ENCODE measurements around the gene CACNA1I. TPM values are rescaled to one million over a fixed set of nuclear protein-coding genes. Genes with fewer than 3 reads are reported as not detected.

CACNA1I gene
- total RNA-seq, 1 experiment from 2014 or later = 0.02 TPM

DNA sequence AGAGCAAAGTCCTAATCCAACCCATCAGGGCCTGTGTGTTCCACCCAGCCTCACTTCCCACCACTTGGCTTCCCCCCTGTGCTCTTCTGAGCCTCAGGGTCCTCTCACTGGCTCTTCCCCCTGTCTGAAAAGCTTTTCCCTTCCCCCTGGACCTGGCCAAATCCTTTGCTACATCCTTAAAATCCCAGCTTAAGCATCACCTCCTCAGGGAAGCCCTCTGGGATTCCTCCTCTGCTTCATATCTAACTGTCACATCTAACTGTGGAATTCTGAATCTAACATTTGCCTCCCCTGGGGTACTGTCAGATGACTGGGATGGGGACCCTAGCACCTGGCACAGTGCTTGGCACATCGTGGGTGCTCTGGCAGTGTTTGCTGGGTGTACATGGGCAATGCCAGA, 985 bp downstream of the CACNA1I start:
- Histone ChIP-seq H3K36me3 (no peaks in the 10 kb centered on the region), H3K4me1 (no peaks in the 10 kb centered on the region)
- DNase-seq = no peak

DNA sequence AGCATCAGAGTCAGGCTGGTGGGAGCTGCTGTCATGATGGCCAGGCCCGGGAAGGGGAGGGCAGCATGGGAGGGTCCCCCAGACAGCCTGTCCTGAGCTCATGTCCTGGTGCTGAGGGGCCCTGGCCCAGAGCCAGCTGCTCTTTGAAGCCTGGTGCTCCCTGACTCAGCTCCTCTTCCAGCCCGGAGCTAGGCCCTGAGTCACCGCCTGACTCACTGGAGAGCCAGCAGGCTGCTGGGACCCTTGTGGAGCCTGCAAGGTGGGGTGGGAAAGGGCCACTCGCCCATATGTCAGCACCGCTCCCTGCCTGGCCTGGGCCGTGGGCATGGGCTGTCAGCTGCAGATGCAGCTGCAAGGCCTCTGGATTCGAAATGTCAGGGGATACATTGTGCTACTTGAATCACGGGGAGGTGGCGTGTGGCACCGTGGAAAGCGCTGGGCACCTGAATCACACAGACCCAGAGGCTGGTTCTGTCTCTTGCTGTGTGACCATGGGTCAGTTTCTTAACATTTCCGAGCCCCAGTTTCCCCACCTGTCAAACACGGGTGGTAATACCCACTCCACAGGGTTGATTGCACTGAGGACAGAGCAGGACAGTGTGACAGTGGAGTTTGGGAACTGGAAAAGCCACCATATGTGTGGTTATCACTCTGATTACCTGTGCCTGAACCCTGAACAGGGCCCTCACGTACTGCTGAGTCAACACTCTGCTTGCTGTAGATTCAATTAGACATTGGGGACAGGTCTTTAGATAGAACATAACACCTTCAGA, 4.4 kb downstream of the CACNA1I start:
- DNase-seq = peak; percentile 20 to 45
- no peaks in the 10 kb centered on the region for H3K4me1 ChIP-seq
- H3K36me3 ChIP-seq = no peaks in the 10 kb centered on the region
- H3K4me3 ChIP-seq = no peak overlapping the region
- no peaks in the 10 kb centered on the region for H3K27me3 ChIP-seq
- H3K9me3 ChIP-seq (replicated peaks) = no peaks in the 10 kb centered on the region
- no peak overlapping the region for H3K27ac ChIP-seq

More for the DNA sequence above, 985 bp downstream of the CACNA1I start:
- Histone ChIP-seq H3K27ac (no peak overlapping the region), H3K4me3 (no peak overlapping the region), H3K27me3 (no peaks in the 10 kb centered on the region), H3K9me3 (replicated peaks) (no peaks in the 10 kb centered on the region)

DNA sequence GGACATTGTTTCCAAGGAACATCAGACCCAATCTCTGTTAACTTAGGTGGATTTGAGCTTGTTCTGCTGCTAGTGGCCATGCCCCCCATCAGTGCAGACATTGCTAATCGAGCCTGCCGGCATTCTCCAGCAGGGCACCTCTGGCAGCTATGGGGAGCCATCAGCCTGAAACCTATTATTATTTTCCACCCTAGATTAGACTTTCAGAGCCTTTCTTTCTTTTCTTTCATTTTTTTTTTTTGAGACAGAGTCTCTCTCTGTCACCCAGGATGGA, 4.9 kb downstream of the CACNA1I start:
- Histone ChIP-seq H3K4me3 (no peak overlapping the region), H3K27me3 (no peaks in the 10 kb centered on the region), H3K9me3 (replicated peaks) (no peaks in the 10 kb centered on the region), H3K27ac (no peak overlapping the region), H3K4me1 (no peaks in the 10 kb centered on the region), H3K36me3 (no peaks in the 10 kb centered on the region)
- no peak for DNase-seq

DNA sequence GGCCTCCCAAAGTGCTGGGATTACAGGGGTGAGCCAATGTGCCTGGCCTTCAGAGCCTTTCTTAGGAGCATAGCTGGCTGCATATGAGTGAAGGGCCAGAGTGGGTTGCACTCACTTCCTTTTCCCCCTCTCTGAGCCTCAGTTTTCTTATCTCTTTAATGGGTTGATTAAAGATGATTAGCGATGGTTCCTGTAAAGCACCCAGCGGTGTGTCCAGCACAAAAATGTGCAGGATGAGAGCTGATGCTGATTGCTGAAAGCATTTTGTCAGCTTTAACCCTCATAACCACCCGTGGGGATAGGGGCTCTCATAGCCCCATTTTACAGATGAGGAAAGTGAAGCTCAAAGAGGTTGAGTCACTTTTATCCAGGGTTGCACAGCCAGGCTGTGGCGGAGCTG, 5.5 kb downstream of the CACNA1I start:
- no peaks in the 10 kb centered on the region for H3K9me3 ChIP-seq (replicated peaks)
- H3K36me3 ChIP-seq = no peaks in the 10 kb centered on the region
- DNase-seq = no peak
- H3K27me3 ChIP-seq = no peaks in the 10 kb centered on the region
- no peak overlapping the region for H3K4me3 ChIP-seq
- H3K4me1 ChIP-seq = no peaks in the 10 kb centered on the region
- no peak overlapping the region for H3K27ac ChIP-seq

DNA sequence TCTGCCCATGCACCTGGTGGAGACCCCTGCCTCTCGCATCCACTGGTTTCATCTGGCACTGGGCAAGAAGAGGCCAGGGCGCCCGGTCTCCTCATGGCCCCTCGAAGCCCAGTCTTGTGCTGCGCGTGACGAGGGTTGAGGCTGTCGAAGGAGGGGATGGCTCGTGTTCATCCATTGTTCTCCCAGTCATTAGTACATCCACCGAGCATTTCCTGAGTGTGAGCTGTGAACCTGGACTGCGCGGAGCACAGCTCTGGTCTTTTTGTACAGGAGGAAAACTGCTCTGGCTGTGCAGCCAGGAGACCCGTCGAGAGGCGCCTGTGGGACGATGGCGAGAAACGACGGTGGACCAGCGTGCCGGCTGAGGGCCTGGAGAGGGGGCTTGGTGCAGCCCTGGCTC, 6.8 kb downstream of the CACNA1I start:
- no peak for DNase-seq
- Histone ChIP-seq H3K36me3 (no peaks in the 10 kb centered on the region), H3K27ac (no peak overlapping the region), H3K4me3 (no peak overlapping the region), H3K27me3 (no peaks in the 10 kb centered on the region), H3K9me3 (replicated peaks) (no peaks in the 10 kb centered on the region), H3K4me1 (no peaks in the 10 kb centered on the region)

DNA sequence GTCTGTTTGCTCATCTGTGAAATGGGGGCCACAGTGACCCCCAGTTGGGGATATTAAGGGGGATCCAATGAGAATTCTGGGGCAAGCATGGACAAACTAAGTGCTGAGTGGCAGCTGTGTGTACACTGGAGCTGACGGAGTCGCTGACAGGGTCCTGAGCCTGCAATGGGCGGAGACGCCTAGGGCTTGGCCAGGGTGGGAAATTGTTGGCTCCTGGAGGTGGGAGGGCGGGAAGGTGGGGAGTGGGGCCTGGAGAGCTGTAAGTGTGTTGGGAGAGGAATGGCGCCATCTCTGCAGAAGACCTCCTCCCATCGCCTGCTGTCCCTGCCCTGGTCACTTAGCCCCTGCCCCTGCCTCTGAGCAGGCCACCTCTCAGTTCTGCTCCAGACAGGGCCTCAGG, 7.3 kb downstream of the CACNA1I start:
- Histone ChIP-seq H3K4me3 (no peak overlapping the region), H3K4me1 (no peaks in the 10 kb centered on the region), H3K27ac (no peak overlapping the region), H3K36me3 (no peaks in the 10 kb centered on the region), H3K9me3 (replicated peaks) (no peaks in the 10 kb centered on the region), H3K27me3 (no peaks in the 10 kb centered on the region)
- DNase-seq = no peak

DNA sequence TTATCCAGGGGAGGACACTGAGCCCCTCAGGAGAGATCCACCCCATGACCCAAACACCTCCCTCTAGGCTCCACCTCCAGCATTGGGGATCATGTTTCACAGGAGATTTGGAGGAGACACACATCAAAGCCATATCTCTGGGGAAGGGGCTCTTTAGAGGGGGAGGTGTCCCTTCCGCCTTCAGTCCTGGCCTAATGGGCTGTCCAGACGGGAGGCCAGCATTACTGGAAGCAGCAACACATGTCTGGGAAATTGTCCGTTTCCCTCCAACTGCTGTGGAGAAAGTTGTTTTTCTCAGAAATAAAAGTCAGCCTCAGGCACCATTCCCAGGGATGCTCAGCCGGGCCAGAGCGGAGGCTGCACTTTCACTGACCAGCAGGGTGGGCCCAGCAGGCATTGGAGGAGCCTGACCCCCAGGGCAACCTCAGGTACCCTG, 9.5 kb downstream of the CACNA1I start:
- no peak for DNase-seq
- Histone ChIP-seq H3K4me3 (no peak overlapping the region), H3K9me3 (replicated peaks) (no peaks in the 10 kb centered on the region), H3K27ac (no peak overlapping the region), H3K4me1 (no peaks in the 10 kb centered on the region), H3K36me3 (no peaks in the 10 kb centered on the region), H3K27me3 (no peaks in the 10 kb centered on the region)

DNA sequence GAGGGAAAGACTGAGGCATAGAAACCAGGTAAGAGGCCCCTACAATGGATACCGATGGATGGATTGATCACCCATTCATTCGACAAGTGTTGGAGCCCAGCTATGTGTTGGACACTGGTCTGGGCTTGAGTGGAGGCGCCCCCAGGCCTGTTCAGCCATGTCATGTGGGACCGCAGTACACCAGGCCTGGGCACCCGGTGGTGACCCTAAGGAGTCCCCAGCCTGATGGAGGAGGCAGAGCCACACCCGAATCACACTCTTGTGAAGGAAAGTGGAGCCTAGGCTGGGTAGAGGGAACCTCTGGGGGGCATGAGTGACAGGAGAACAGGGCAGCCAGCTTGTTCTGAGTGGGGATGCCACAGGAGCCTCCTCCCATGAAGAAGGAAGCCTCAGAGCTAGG, 10.2 kb downstream of the CACNA1I start:
- H3K27ac ChIP-seq = no peak overlapping the region

DNA sequence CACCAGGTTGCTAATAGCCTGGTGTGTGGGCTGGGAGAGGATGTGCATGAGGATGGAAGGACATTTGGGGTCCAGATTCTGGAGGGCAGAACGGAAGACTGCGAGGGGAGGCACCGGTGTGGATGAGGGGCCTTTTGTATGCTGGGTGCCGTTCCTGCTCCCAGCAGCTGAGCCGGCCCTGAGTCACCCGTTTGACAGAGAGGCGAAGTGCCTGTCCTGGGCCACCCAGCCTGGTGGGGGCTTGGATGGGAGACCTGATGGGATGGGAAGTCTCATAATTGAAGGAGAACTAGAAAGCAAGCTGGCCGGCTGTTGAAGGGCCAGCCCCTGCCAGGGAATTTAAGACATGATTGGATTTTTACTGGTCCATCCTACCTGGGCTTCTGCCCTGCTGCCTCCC, 10.8 kb downstream of the CACNA1I start:
- no peak for DNase-seq
- Histone ChIP-seq H3K4me3 (no peak overlapping the region), H3K9me3 (replicated peaks) (no peaks in the 10 kb centered on the region)

More for the DNA sequence above, 10.2 kb downstream of the CACNA1I start:
- Histone ChIP-seq H3K4me3 (no peak overlapping the region), H3K4me1 (no peaks in the 10 kb centered on the region), H3K36me3 (no peaks in the 10 kb centered on the region), H3K27me3 (no peaks in the 10 kb centered on the region), H3K9me3 (replicated peaks) (no peaks in the 10 kb centered on the region)
- no peak for DNase-seq

DNA sequence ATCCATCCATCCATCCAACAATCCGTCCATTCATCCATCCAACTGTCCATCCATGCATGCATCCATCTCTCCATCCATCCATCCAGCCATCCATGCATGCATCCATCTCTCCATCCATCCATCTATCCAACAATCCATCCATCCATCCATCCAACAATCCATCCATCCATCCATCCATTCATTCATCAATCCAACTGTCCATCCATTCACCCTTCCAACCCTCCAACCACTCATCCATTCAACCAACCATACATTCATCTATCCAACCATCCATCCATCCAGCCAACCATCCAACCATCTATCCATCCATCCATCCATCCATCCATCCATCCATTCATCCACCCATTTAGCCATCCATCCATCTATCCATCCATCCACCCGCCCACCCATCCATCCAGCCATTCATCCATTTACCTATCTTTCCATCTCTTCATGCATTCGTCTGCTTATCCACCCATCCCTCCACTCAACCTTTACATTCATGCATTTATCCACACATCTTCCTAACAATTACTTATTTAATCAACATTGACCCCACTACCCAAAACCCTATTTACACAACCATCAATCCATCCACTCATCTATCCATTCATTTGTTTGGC, 12.6 kb downstream of the CACNA1I start:
- Histone ChIP-seq H3K27me3 (no peaks in the 10 kb centered on the region), H3K27ac (no peak overlapping the region), H3K4me1 (no peaks in the 10 kb centered on the region), H3K36me3 (no peaks in the 10 kb centered on the region), H3K4me3 (no peak overlapping the region), H3K9me3 (replicated peaks) (no peaks in the 10 kb centered on the region)
- DNase-seq = no peak

More for the DNA sequence above, 10.8 kb downstream of the CACNA1I start:
- H3K27ac ChIP-seq = no peak overlapping the region
- no peaks in the 10 kb centered on the region for H3K36me3 ChIP-seq
- no peaks in the 10 kb centered on the region for H3K4me1 ChIP-seq
- no peaks in the 10 kb centered on the region for H3K27me3 ChIP-seq

DNA sequence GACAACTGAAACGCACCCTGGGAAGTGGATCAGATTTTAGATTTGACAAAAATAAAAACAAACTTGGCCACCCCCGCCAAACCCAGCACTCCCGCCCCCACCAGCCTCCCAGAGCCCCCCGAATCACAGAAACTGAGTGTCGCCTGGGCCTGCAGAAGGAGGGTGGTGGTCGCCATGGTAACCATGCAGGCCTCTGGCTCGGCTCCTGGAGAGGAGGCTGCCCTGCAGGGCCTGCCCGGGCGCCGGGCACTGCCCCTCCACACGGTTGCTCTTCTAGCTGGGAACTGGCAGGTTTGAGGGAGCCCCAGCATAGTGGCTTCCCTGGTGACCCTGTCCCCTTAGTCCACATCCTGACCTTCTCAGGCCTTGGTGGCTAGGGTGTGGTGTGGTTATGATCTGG, 19.3 kb downstream of the CACNA1I start:
- Histone ChIP-seq H3K27me3 (no peaks in the 10 kb centered on the region; the same call in 1 of the 2 replicates), H3K4me3 (no peak overlapping the region), H3K4me1 (no peaks in the 10 kb centered on the region), H3K36me3 (no peaks in the 10 kb centered on the region), H3K9me3 (replicated peaks) (no peaks in the 10 kb centered on the region), H3K27ac (no peak overlapping the region)
- no peak for DNase-seq

DNA sequence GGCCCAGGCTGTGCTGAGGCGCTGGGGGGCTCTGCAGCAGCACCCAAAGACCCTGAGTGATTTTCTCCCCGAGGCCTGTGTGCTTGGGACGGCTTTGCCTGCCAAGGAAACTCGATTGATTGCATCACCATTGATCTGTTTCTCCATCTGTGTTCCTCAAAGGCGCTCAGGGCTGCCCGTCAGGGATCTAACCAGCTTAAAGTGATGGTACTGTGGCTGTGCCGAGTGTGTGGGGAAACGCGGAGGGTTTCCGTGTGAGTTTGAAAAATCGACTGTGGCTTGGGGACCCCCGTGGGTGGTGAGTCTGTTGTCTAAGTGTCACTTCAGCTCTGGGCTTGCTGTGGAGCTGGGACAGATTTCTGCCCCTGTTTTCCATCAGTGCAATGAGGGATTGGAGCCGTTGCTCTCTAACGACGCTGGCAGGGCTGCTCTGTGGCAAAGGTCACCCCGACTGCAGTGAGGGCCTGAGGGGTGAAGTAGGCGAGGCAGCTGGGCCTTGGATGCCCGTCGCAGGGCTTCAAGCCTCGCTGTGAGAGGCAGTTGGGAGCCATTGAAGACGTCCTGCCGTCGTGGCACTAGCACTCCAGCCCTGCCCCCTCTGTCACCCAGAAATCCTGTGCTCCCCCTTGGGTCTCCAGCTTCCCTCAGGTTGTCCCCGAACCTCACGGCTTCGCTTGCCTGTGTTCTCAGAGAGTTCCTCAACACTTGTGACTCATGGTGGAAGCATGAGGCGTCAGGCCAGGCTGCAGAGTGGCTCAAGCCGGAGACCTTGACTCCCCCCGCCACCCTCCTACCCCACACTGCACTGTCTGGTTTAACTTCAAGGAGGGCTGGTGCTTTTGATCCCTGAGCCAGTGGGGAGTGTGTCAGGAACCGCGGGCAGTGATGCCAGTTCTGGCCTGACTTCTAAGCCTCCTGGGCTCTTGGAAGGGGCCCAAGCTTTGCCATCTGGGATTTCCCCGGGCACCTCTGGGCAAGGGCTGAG, 21.8 kb downstream of the CACNA1I start:
- H3K9me3 ChIP-seq (replicated peaks) = no peaks in the 10 kb centered on the region
- H3K4me3 ChIP-seq = no peak overlapping the region
- no peak overlapping the region for H3K27ac ChIP-seq
- H3K4me1 ChIP-seq = no peaks in the 10 kb centered on the region
- no peaks in the 10 kb centered on the region for H3K36me3 ChIP-seq
- no peak for DNase-seq
- H3K27me3 ChIP-seq = no peaks in the 10 kb centered on the region; the same call in 1 of the 2 replicates

DNA sequence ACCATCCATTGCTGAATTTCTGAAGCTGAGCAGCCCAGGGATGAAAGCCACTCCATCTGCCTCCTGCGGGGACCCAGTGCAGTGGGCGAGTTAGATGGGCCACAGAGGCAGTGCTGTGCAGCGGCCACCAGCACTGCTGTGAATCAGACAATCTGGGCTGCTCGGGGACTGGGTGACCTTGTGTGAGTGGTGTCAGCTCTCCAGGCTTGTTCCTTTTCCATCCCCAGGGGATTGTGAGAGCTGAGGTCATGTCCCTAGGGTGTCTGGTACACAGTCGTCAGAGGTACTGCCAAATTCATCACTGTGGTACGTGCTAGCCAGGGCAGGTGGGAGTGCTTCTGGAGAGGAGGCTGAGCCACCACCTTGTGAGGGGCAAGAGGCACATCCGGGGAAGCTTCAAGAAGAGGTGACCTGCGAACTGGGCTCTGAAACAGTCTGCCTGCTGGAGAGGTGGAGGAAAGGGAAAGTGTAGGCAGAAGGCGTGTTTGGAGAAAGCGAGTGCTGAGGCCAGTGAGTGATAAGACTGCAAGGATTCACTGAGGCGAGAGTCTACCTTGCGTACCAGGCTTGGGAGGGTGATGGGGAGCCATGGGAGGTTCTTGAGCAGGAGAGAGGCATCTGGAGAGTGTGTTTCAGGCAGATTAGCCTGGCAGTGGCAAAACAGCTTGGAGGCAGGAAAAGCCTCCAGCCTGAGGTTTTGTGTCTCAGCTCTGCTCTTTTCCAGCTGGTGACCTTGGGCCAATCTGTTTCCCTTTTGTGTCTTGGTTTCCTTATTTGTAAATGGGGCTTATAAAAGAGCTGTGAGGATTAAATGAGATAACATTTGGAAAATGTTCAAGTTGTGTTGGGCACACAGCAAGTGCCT, 22.7 kb downstream of the CACNA1I start:
- no peaks in the 10 kb centered on the region for H3K36me3 ChIP-seq
- no peak overlapping the region for H3K4me3 ChIP-seq
- H3K4me1 ChIP-seq = no peaks in the 10 kb centered on the region
- DNase-seq = no peak
- no peak overlapping the region for H3K27ac ChIP-seq
- H3K27me3 ChIP-seq = no peaks in the 10 kb centered on the region; the same call in 1 of the 2 replicates
- no peaks in the 10 kb centered on the region for H3K9me3 ChIP-seq (replicated peaks)

DNA sequence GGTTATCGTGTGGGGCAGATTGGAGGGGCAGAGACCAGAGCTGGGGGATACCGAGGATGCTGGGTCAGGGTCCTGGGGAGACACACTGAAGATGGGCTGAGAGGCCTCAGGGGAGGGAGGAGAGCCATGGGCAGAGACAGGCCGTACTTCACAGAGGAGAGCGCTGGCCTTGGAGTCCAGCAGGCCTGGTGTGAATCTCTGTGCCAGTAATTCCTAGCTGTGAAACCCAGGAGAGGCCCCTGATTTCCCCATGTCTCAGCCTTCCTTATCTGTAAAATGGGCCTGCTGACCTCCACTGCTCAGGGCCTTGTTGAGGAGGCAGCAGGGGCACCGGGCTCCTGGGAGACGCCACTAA, 23.4 kb downstream of the CACNA1I start:
- Histone ChIP-seq H3K36me3 (no peaks in the 10 kb centered on the region), H3K27me3 (no peaks in the 10 kb centered on the region; the same call in 1 of the 2 replicates), H3K4me3 (no peak overlapping the region), H3K4me1 (no peaks in the 10 kb centered on the region), H3K9me3 (replicated peaks) (no peaks in the 10 kb centered on the region), H3K27ac (no peak overlapping the region)
- no peak for DNase-seq
